GM19468 (cell line): ENCODE data around the gene CCNH.

Experiments used
- ATAC-seq: cut with Tn5 transposase; IDR thresholded peaks from one replicate; pipeline ENCODE4 v1.9.1; 2021; ENCODE audit warnings: mild to moderate bottlenecking, moderate library complexity, moderate number of reproducible peaks; ENCODE audit not compliant: unreplicated experiment; ENCODE audit errors: extremely low read depth

CCNH gene

GRCh38 chr5:87412630-87413342, at the start of gene CCNH:
TSS of gene CCNH (minus strand) at chr5:87412930. CDS start at chr5:87412794, 136 bp downstream.
- peak; percentile 99 for ATAC-seq

- no peak for ATAC-seq
These were observed 45.0 kb upstream of the CCNH start for GRCh38 chr5:87457706-87458105.

- no peak for ATAC-seq
These were observed 41.1 kb upstream of the CCNH start for GRCh38 chr5:87453801-87454200.

GRCh38 chr5:87452837-87453236, 40.1 kb upstream of the CCNH start:
- no peak for ATAC-seq

- ATAC-seq, result no peak
These were observed 29.7 kb upstream of the CCNH start for GRCh38 chr5:87442419-87442818.

- ATAC-seq, result no peak
These were observed 25.5 kb upstream of the CCNH start for GRCh38 chr5:87438231-87438630.

- ATAC-seq, result no peak
These were observed 25.0 kb upstream of the CCNH start for GRCh38 chr5:87437724-87438123.

GRCh38 chr5:87435144-87435694, 22.5 kb upstream of the CCNH start:
- no peak for ATAC-seq

- no peak for ATAC-seq
These were observed 21.7 kb upstream of the CCNH start for GRCh38 chr5:87434461-87434860.

GRCh38 chr5:87433945-87434344, 21.2 kb upstream of the CCNH start:
- no peak for ATAC-seq

- ATAC-seq, result no peak
These were observed 19.7 kb upstream of the CCNH start for GRCh38 chr5:87432460-87432859.

GRCh38 chr5:87430863-87431457, 18.2 kb upstream of the CCNH start:
- ATAC-seq, result no peak

- ATAC-seq, result no peak
These were observed 11.0 kb upstream of the CCNH start for GRCh38 chr5:87423755-87424154.

GRCh38 chr5:87421307-87421706, 8.6 kb upstream of the CCNH start:
- ATAC-seq, result no peak

- no peak for ATAC-seq
These were observed 5.8 kb upstream of the CCNH start for GRCh38 chr5:87418506-87418905.

- ATAC-seq, result no peak
These were observed 564 bp upstream of the CCNH start for GRCh38 chr5:87413343-87413645.

GRCh38 chr5:87411973-87412629, 629 bp downstream of the CCNH start:
- ATAC-seq, result no peak

- ATAC-seq, result no peak
These were observed 1.2 kb downstream of the CCNH start for GRCh38 chr5:87411586-87411972.

- ATAC-seq, result no peak
These were observed 1.8 kb downstream of the CCNH start for GRCh38 chr5:87410931-87411330.

GRCh38 chr5:87408204-87408603, 4.5 kb downstream of the CCNH start:
- ATAC-seq, result no peak

- no peak for ATAC-seq
These were observed 7.1 kb downstream of the CCNH start for GRCh38 chr5:87405472-87406155.
